ENCODE results near the gene POLR1C.

- TF ChIP-seq CTCF (IDR thresholded peaks at IDR 0.05) (no peak), ZFX (IDR thresholded peaks at IDR 0.05; ENCODE audit: borderline replicate concordance) (no peak)
Observed at GRCh38 chr6:43510827-43511163, 6.1 kb upstream of the POLR1C start.

Measured in 22Rv1 (cell line).